Ectodermal cell (in vitro differentiated cells): ENCODE results near the gene RBM38.
"Not testable (repeated sequence)": the region's sequence is repeated elsewhere in the genome, so short reads cannot be mapped to it uniquely, and the experiment has no call there.

ENCODE experiments used
- H3K27ac ChIP-seq: 2 replicates; pipeline ENCODE4 v1.7.0; 2013; ENCODE audit warnings: mild to moderate bottlenecking, low read depth, low read length; ENCODE audit not compliant: insufficient read depth, poor library complexity, severe bottlenecking
- H3K27me3 ChIP-seq: 2 replicates; pipeline ENCODE4 v1.7.0; 2013; ENCODE audit warnings: mild to moderate bottlenecking, low read length; ENCODE audit not compliant: insufficient read depth, control insufficient read depth, poor library complexity, severe bottlenecking
- H3K36me3 ChIP-seq: one replicate; pipeline ENCODE4 v1.7.0; 2013; ENCODE audit warnings: low read length; ENCODE audit not compliant: control insufficient read depth, insufficient read depth
- H3K4me1 ChIP-seq: one replicate; pipeline ENCODE4 v1.7.0; 2013; ENCODE audit warnings: low read length; ENCODE audit not compliant: control insufficient read depth, insufficient read depth
- H3K4me3 ChIP-seq: 2 replicates; pipeline ENCODE4 v1.7.0; 2013; ENCODE audit warnings: low read depth, low read length, control low read depth; ENCODE audit not compliant: insufficient read depth
- H3K9me3 ChIP-seq: 2 replicates; pipeline ENCODE4 v1.7.0; 2013; ENCODE audit warnings: mild to moderate bottlenecking, low read length, moderate library complexity; ENCODE audit not compliant: control insufficient read depth
- WGBS, 2 experiments: methylation state at CpG; one replicate each; pipeline ENCODE4 v1.1.7; 2013; ENCODE audit warnings: missing lambda C conversion rate in 2 of 2; 5-methylcytosine and 5-hydroxymethylcytosine counted together

The RBM38 gene

DNA sequence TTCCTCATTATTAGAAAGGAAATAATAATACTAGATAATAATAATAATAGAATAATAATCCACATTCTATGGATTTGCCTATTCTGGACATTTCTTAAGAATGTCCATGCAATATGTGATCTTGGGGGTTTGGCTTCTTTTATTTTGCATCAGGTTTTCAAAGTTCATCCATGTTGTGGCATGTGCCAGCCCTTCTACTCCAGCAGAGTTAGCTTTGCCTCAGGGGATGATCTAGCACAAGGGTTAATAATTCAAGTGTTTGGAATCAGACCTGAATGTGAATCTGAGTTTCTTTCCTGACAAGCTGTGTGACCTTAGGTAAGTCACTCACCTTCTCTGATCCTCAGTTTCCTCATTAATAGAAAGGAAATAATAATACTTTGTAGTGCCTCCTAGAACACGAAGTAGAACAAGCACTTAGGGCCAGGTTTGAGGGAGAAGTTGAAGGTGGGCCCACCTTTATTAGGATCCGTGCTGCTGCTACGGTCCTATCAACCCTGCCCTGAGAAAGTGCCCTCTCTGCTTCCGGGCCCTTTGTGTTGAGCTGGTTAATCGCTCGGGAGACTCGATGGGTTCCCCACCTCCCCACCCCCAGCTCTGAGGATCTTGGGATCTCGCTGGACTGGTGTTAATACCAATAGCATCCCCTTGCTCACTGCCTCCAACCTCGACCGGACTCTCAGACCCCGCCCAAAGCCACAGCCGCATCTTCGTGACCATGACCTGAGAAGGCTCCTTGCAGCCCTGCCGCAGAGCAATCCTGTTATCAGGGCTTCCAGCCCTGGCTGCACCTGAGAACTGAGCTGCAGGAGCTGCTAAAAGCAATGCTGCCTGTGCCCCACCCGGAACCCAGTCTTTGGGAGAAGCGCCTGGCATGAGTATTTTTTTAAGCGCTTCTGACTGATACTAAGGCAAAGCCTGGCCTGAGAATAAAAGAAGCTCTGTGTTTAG is 26.9 kb downstream of the RBM38 start:
- Histone ChIP-seq H3K4me1 (no peaks in the 10 kb centered on the region), H3K4me3 (no peak overlapping the region), H3K9me3 (no peaks in the 10 kb centered on the region), H3K27ac (no peak overlapping the region), H3K36me3 (no peaks in the 10 kb centered on the region), H3K27me3 (no peaks in the 10 kb centered on the region)
- WGBS, 2 experiments = 85 to 88% methylated on average over 17 of the region's 17 CpGs

DNA sequence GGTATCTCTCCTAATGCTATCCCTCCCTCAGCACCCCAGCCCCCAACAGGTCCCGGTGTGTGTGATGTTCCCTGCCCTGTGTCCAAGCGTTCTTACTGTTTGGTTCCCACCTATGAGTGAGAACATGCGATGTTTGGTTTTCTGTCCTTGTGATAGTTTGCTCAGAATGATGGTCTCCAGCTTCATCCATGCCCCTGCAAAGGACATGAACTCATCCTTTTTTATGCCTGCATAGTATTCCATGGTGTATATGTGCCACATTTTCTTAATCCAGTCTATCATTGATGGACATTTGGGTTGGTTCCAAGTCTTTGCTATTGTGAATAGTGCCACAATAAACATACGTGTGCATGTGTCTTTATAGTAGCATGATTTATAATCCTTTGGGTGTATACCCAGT is 28.3 kb downstream of the RBM38 start:
- H3K36me3 ChIP-seq = not testable (repeated sequence)
- WGBS, 2 experiments = 87 to 88% methylated on average over 3 of the region's 4 CpGs

DNA sequence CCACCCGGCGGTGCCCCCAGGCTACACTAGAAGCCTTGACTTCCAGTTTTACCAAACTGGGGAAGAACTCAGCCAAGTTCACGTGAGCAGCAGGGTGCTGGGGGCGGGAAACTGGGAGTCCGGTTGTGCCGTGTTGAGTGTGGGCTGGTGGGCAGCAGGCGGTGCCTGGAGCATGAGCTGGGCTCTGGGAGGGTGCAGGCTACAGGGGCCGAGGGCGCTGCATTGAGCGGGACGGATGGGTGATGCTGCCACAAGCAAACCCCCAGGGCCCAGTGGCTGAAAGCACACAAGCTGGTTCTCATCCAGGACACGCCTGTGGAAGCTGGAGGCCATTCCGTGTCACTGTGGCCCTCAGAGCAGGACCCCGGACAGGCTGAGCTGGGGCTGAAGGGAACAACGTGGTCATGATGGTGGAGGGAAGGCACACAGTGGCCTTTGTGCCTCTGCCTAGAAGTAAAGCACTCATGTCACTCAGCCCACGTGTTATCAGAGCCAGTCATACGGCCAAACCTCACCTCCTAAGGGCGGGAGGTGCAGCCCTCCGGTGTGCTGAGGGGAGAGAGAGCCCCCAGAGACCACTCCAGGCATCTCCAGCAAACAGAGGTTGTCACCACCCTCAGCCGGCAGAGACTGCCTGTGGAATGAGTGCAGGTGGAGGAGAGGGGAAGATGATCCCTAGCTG is 29.5 kb downstream of the RBM38 start:
- WGBS, 2 experiments = 87 to 90% methylated on average over 20 of the region's 20 CpGs
- Histone ChIP-seq H3K27ac (no peak overlapping the region), H3K9me3 (no peaks in the 10 kb centered on the region)

More for the DNA sequence above, 28.3 kb downstream of the RBM38 start:
- H3K9me3 ChIP-seq, H3K4me3 ChIP-seq, H3K27ac ChIP-seq, H3K27me3 ChIP-seq, H3K4me1 ChIP-seq: not testable (repeated sequence)

DNA sequence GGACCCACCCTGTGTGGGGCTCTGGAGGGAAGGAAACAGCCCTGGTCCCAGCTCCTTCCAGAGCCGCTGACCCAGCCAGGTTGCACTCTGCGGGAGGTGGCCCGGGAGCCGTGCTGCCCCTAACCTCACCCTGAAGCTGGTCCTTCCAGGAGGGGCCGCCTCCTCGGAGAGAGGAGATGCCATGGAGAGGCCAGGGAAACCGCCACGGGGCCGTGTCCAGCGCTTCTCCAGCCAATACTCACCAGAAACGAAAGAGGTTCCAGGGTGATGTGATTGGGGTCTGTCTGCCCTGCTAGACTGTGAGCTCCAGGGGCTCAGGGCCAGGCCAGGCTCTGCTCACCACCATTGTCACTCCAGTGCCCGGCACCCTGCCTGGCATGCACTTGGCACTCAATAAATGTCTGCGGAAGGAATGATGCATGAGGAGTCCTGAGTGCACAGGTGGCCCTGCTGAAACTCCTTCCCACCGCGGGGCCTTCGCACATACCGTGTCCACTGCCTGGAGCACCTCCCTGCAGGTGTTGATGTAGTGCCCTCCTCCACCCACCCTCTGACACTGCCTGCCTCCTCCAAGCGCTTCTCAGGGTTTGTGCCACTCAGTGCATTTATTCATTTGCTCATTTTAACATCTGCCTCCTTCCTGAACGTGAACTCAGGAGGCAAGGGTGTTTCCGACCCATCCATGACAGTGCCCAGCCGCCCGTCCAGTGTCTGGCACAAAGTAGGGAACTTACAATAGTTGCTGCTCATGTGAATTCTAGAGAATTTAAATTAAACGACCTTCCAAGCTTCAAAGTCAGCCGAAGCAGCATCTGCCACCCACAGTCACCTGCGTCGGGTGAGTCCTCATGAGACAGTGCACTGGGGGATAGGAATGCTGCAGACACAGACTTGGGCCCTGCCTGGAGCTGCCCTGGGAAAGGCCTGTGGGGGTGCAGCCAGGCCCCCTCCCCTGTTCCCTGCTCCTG is 30.3 kb downstream of the RBM38 start:
- Histone ChIP-seq H3K9me3 (no peaks in the 10 kb centered on the region), H3K36me3 (no peaks in the 10 kb centered on the region), H3K4me1 (peaks cover 7% of the 10 kb centered on the region), H3K27me3 (no peaks in the 10 kb centered on the region), H3K27ac (no peak overlapping the region), H3K4me3 (no peak overlapping the region)
- WGBS, 2 experiments = 89 to 94% methylated on average over 26 of the region's 26 CpGs

More for the DNA sequence above, 29.5 kb downstream of the RBM38 start:
- no peaks in the 10 kb centered on the region for H3K36me3 ChIP-seq
- H3K4me3 ChIP-seq = no peak overlapping the region
- H3K4me1 ChIP-seq = peaks cover 7% of the 10 kb centered on the region
- H3K27me3 ChIP-seq = no peaks in the 10 kb centered on the region

DNA sequence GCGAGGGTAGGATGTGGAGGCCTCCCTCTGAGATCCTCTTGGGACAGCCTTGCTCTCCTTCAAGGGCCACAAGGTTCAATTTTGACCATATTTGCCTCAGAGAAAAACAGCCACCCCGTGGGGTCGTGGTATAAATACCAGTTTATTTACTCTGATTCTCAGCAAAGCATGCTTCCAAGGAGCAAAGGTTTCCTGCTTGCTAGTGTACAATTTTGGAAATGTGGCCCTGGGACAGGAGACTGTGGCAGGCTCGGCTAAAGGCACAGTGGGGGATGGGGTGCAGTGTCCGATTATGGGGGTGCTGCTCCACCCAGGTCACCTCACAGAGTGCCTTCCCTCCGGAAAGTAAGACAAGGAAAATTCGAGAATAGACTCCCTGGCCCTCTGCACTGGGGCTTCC is 31.1 kb downstream of the RBM38 start:
- Histone ChIP-seq H3K27me3 (no peaks in the 10 kb centered on the region), H3K36me3 (no peaks in the 10 kb centered on the region), H3K4me1 (peaks cover 7% of the 10 kb centered on the region), H3K9me3 (no peaks in the 10 kb centered on the region), H3K4me3 (no peak overlapping the region), H3K27ac (no peak overlapping the region)
- WGBS, 2 experiments = 89 to 90% methylated on average over 7 of the region's 7 CpGs

DNA sequence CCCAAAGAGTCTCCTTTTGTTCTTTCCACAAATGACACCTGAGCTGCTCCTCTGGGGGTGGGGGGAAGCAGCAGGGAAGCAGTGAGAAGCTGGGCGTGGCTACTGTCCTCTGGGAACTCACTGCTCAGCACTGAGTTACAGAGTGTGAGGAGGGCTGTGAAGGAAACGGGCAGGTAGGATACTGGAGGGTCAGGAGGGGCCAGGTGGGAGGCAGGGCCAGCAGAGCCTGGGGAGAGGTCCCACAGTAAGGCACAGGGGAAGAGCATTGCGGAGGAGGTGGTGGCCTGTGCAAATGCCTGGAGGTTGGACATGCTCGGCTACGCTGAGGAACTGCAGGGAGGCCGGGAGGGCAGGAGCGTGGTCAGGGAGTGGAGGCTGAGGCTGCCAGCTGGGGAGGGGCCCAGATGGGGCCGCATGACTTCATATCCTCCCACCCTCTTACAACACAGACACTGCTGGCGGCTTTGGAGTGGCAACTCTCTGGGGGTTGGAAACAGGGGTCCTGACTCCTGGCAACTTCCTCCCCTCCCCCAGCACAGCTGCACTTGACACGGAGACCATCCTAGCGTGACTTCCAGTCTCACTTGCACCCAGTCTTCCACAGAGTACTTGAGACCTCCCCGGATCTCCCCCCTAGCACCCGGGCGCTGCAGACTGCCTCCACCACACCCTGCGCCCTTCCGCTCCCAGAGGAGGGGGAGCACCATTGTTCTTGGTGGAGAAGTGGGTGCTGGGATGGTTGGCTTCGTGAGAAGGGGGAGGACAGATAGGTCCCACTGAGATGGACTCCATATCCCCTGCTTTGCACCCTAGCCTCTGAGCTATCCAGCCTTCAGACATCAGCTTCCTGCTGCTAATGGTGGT is 34.2 kb downstream of the RBM38 start:
- H3K36me3 ChIP-seq = no peaks in the 10 kb centered on the region
- WGBS, 2 experiments = 71 to 76% methylated on average over 17 of the region's 17 CpGs
- H3K4me1 ChIP-seq = peaks cover 7% of the 10 kb centered on the region
- H3K9me3 ChIP-seq = no peaks in the 10 kb centered on the region
- no peak overlapping the region for H3K4me3 ChIP-seq
- no peaks in the 10 kb centered on the region for H3K27me3 ChIP-seq
- H3K27ac ChIP-seq = no peak overlapping the region

DNA sequence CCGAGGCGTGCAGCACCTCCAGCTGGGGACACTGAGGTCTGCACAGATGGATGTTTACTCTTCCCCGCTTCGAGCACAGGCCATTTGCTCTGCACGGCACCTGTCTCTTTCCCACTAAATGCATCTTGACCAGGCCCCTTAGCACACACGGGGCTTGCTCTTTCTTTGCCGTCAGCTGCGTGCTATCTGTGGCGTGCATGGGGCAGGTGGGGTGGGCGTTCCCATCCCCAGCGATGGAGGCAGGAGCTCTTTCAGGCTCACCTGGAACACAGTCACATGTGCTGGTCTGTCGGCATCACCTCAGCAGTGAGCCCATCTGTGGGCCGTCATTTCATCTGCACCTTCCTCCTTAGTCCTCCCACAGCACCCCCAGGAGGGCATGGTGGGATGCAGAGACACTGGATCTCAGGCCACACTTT is 35.1 kb downstream of the RBM38 start:
- Histone ChIP-seq H3K4me3 (no peak overlapping the region), H3K36me3 (no peaks in the 10 kb centered on the region), H3K4me1 (peaks cover 7% of the 10 kb centered on the region), H3K27ac (no peak overlapping the region), H3K9me3 (no peaks in the 10 kb centered on the region), H3K27me3 (no peaks in the 10 kb centered on the region)
- 85 to 86% methylated on average over 13 of the region's 13 CpGs for WGBS, 2 experiments

DNA sequence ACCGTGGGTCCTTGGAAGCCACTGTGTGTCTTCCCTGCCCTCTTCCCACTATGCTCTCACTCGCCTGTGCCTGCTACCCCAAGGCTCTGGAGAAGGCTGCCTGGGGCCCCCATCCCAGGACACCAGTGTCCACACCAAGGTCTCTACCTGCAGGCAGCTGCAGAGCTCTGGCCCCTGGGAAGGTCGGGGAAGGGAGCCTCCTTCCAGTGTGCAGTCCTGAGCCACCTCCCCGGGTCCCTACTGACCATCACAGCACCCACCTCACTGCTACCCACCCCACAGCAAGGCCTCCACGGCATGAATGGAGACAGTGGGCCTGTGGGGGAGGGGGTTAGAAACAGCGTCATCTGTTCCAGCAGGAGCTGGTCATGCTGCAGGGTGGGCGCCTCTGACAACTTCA is 35.6 kb downstream of the RBM38 start:
- peaks cover 7% of the 10 kb centered on the region for H3K4me1 ChIP-seq
- H3K36me3 ChIP-seq = no peaks in the 10 kb centered on the region
- H3K27me3 ChIP-seq = no peaks in the 10 kb centered on the region
- H3K9me3 ChIP-seq = no peaks in the 10 kb centered on the region
- no peak overlapping the region for H3K4me3 ChIP-seq
- no peak overlapping the region for H3K27ac ChIP-seq
- WGBS, 2 experiments = 84 to 93% methylated on average over 5 to 7 of the region's 7 CpGs
